ENCODE results near the gene ATP11A.

ATP11A gene

GRCh38 chr13:112896736-112897602 is 207.1 kb downstream of the ATP11A start:
- no peaks in the 10 kb centered on the region for H3K36me3 ChIP-seq (ENCODE audit: insufficient read depth, low read length)

GRCh38 chr13:112897603-112897955 is 207.7 kb downstream of the ATP11A start:
- Histone ChIP-seq H3K9ac (ENCODE audit: insufficient read length) (no peak overlapping the region), H3K36me3 (ENCODE audit: insufficient read depth, low read length) (no peaks in the 10 kb centered on the region), H3K9me3 (ENCODE audit: low read depth, low read length) (no peaks in the 10 kb centered on the region), H3K4me3 (no peak overlapping the region), H3K27ac (no peak overlapping the region)
- TF ChIP-seq FOXP2 (optimal IDR thresholded peaks at IDR 0.05; ENCODE audit: control extremely low read depth, extremely low read length, insufficient read depth) (no peak), POLR2AphosphoS5 (IDR thresholded peaks at IDR 0.05; ENCODE audit: borderline replicate concordance, low read depth, low read length) (no peak), EZH2 (IDR thresholded peaks at IDR 0.05) (no peak)
- DNase-seq (ENCODE audit: low read depth, low spot score) = no peak

More at GRCh38 chr13:112896736-112897602, 207.1 kb downstream of the ATP11A start:
- no peak for TF ChIP-seq EZH2 (IDR thresholded peaks at IDR 0.05)
- no peak for TF ChIP-seq POLR2AphosphoS5 (IDR thresholded peaks at IDR 0.05; ENCODE audit: borderline replicate concordance, low read depth, low read length)
- no peak for TF ChIP-seq FOXP2 (optimal IDR thresholded peaks at IDR 0.05; ENCODE audit: control extremely low read depth, extremely low read length, insufficient read depth)
- Histone ChIP-seq H3K9me3 (ENCODE audit: low read depth, low read length) (no peaks in the 10 kb centered on the region), H3K9ac (ENCODE audit: insufficient read length) (no peak overlapping the region), H3K27ac (no peak overlapping the region), H3K4me3 (no peak overlapping the region)
- no peak for DNase-seq (ENCODE audit: low read depth, low spot score)

GRCh38 chr13:112897956-112898620 is 208.2 kb downstream of the ATP11A start:
- H3K9ac ChIP-seq (ENCODE audit: insufficient read length) = no peak overlapping the region
- H3K27ac ChIP-seq = no peak overlapping the region
- no peak for DNase-seq (ENCODE audit: low read depth, low spot score)
- H3K9me3 ChIP-seq (ENCODE audit: low read depth, low read length) = no peaks in the 10 kb centered on the region
- TF ChIP-seq EZH2 (IDR thresholded peaks at IDR 0.05) (no peak), FOXP2 (optimal IDR thresholded peaks at IDR 0.05; ENCODE audit: control extremely low read depth, extremely low read length, insufficient read depth) (no peak), POLR2AphosphoS5 (IDR thresholded peaks at IDR 0.05; ENCODE audit: borderline replicate concordance, low read depth, low read length) (no peak)
- H3K36me3 ChIP-seq (ENCODE audit: insufficient read depth, low read length) = no peaks in the 10 kb centered on the region
- no peak overlapping the region for H3K4me3 ChIP-seq

- no peaks in the 10 kb centered on the region for H3K36me3 ChIP-seq (ENCODE audit: insufficient read depth, low read length)
- no peak overlapping the region for H3K4me3 ChIP-seq
- no peak overlapping the region for H3K27ac ChIP-seq
- H3K9me3 ChIP-seq (ENCODE audit: low read depth, low read length) = no peaks in the 10 kb centered on the region
- H3K9ac ChIP-seq (ENCODE audit: insufficient read length) = no peak overlapping the region
- no peak for DNase-seq (ENCODE audit: low read depth, low spot score)
- TF ChIP-seq EZH2 (IDR thresholded peaks at IDR 0.05) (no peak), POLR2AphosphoS5 (IDR thresholded peaks at IDR 0.05; ENCODE audit: borderline replicate concordance, low read depth, low read length) (no peak), FOXP2 (optimal IDR thresholded peaks at IDR 0.05; ENCODE audit: control extremely low read depth, extremely low read length, insufficient read depth) (no peak)
Measured at GRCh38 chr13:112898621-112899280, 208.9 kb downstream of the ATP11A start.

DNA sequence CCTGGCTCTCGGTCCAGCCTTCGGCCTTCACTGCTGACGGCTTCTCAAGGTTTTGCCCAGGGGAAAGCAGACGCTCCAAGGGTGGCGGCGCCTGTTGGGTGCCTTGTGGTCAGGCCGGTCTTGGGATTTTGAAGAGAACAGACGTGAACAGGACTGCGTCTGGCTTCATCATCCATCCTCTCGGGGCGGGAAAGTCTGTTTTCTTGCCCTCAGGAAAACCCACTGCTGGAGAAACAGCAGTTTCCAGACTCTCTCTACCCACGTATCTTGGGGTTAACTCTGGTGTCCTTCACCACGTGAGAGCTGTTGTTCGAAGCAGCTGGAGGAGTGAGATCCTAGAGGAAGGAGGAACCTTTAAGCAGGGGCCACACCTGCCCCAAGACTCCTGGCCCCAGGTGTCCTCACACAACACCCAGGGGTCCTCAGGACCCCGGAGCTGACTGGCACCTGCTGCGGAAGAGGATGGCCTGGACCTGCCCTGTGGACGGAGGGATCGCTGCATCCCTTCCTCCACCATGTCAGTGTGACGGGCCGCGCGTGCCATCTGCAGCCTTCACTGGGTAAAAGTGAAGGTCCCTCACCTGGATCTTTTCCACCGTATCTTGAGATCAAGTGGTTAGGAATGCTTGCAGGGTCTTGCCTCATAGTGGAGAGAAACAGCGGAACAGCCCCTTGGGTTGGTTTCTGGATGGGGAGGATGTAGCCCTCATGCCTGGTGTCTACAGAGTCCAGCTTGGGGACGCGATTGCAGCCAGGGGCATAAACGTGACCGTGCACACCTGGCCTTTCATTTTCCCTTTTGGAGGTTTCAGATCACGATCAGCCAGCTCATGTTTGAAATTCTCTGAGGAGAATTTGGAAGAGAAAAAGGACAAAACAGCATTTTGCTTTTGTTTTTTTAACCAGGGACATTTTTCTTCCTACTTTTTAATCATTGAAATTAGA is 209.7 kb downstream of the ATP11A start:
- Histone ChIP-seq H3K36me3 (ENCODE audit: insufficient read depth, low read length) (no peaks in the 10 kb centered on the region), H3K27ac (no peak overlapping the region), H3K9ac (ENCODE audit: insufficient read length) (no peak overlapping the region), H3K9me3 (ENCODE audit: low read depth, low read length) (no peaks in the 10 kb centered on the region), H3K4me3 (no peak overlapping the region)
- TF ChIP-seq POLR2AphosphoS5 (IDR thresholded peaks at IDR 0.05; ENCODE audit: borderline replicate concordance, low read depth, low read length) = no peak
- no peak for TF ChIP-seq EZH2 (IDR thresholded peaks at IDR 0.05)
- TF ChIP-seq FOXP2 (optimal IDR thresholded peaks at IDR 0.05; ENCODE audit: control extremely low read depth, extremely low read length, insufficient read depth) = no peak
- DNase-seq (ENCODE audit: low read depth, low spot score) = no peak

- no peak for DNase-seq (ENCODE audit: low read depth, low spot score)
- Histone ChIP-seq H3K9me3 (ENCODE audit: low read depth, low read length) (no peaks in the 10 kb centered on the region), H3K27ac (no peak overlapping the region), H3K4me3 (no peak overlapping the region), H3K9ac (ENCODE audit: insufficient read length) (no peak overlapping the region), H3K36me3 (ENCODE audit: insufficient read depth, low read length) (no peaks in the 10 kb centered on the region)
- TF ChIP-seq POLR2AphosphoS5 (IDR thresholded peaks at IDR 0.05; ENCODE audit: borderline replicate concordance, low read depth, low read length) (no peak), FOXP2 (optimal IDR thresholded peaks at IDR 0.05; ENCODE audit: control extremely low read depth, extremely low read length, insufficient read depth) (no peak)
Measured at GRCh38 chr13:112900226-112900600, 210.4 kb downstream of the ATP11A start.

DNA sequence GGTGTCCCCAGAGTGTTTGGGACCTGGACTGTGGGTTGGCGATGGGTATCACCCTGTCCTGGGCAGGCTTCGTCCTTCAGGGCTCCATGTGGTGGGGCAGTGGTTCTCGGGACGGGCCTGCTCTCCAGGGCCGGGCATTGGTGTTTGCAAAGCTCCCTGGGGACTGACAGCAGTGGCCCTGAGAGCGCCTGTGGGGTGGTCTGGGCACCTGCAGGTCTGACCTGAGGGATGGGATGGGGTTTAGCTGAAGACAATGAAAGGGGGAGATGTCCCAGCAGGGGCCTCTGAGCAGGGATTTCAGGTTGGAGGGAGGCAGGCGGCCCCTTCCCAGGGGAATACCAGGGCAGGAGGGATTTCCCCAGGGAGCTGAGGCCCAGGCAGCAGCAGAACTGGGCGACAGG is 210.9 kb downstream of the ATP11A start:
- Histone ChIP-seq H3K9ac (ENCODE audit: insufficient read length) (no peak overlapping the region), H3K36me3 (ENCODE audit: insufficient read depth, low read length) (no peaks in the 10 kb centered on the region), H3K27ac (no peak overlapping the region), H3K4me3 (no peak overlapping the region), H3K9me3 (ENCODE audit: low read depth, low read length) (no peaks in the 10 kb centered on the region)
- TF ChIP-seq EZH2 (IDR thresholded peaks at IDR 0.05) (no peak), FOXP2 (optimal IDR thresholded peaks at IDR 0.05; ENCODE audit: control extremely low read depth, extremely low read length, insufficient read depth) (no peak), POLR2AphosphoS5 (IDR thresholded peaks at IDR 0.05; ENCODE audit: borderline replicate concordance, low read depth, low read length) (no peak)
- DNase-seq (ENCODE audit: low read depth, low spot score) = no peak
